GM12891 (cell line): ENCODE results near the gene DDX10.

Experiments
- DNase-seq: peaks from one replicate; pipeline ENCODE4 v3.0.0; 2011; ENCODE audit warnings: low spot score; ENCODE audit not compliant: insufficient read length
- FAIRE-seq: peaks from 2 replicates; lab custom pipeline; 2011; peaks lifted over from hg19 to GRCh38; lab: Jason Lieb, UNC
- PAX5 ChIP-seq: IDR thresholded peaks from 2 replicates; pipeline ENCODE4 v1.6.1; 2011; ENCODE audit warnings: low read length, moderate library complexity, mild to moderate bottlenecking; ENCODE audit not compliant: insufficient read depth, severe bottlenecking
- POLR2A ChIP-seq: IDR thresholded peaks from 2 replicates; pipeline ENCODE4 v1.6.1; 2011; ENCODE audit warnings: low read depth, low read length, control low read depth
- POLR2AphosphoS5 ChIP-seq: IDR thresholded peaks from 2 replicates; pipeline ENCODE4 v1.6.1; 2011; ENCODE audit warnings: low read depth, low read length, control low read depth
- POU2F2 ChIP-seq: IDR thresholded peaks from 2 replicates; pipeline ENCODE4 v1.6.1; 2011; ENCODE audit warnings: low read depth, mild to moderate bottlenecking, control low read depth, low read length, moderate library complexity
- SPI1 ChIP-seq: IDR thresholded peaks from 2 replicates; pipeline ENCODE4 v1.6.1; 2011; ENCODE audit warnings: low read depth, low read length, control low read depth
- TAF1 ChIP-seq: IDR thresholded peaks from 2 replicates; pipeline ENCODE4 v1.6.1; 2011; ENCODE audit warnings: low read depth, low read length, control low read depth

DDX10 gene

DNA sequence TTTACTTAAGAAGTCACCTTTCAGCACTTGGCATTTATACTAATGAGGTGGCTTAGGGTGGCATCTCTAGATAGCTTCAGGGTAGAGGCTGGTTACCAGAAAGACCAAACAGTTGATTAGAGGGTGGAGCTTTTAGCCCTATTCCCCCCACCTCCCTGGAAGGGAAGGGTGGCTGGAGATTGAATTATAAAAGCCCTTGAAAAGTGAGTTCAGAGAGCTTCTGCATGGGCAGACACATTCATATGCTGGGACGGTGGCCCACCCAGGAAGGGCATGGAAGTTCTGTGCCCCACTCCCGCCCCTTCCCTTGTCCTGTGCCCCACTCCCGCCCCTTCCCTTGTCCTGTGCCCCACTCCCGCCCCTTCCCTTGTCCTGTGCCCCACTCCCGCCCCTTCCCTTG is 244.2 kb downstream of the DDX10 start:
- TF ChIP-seq SPI1 (no peak), POLR2A (no peak), POU2F2 (no peak), TAF1 (no peak), POLR2AphosphoS5 (no peak), PAX5 (no peak)
- no peak for DNase-seq
- FAIRE-seq: no peak

DNA sequence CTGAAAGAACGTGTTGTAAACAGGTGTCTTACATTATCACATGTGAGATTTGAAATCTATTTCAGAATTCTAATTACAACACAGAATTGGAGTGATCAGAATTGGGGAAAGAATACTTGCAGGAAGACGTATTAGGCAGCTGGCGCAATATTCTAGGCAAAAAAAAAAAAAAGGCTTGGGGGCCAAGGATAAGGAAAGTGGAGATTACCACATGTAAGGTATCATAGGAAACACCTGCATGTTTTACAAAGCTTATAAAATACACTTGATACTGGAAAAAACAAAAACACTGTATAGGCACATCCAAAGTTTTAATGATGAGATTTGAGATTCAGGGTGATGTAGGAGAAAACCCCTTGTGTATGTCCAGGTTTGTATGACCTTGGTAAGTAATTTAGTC is 245.1 kb downstream of the DDX10 start:
- TF ChIP-seq POLR2AphosphoS5 (no peak), TAF1 (no peak), POLR2A (no peak), SPI1 (no peak), PAX5 (no peak), POU2F2 (no peak)
- FAIRE-seq (no peak), DNase-seq (no peak)

DNA sequence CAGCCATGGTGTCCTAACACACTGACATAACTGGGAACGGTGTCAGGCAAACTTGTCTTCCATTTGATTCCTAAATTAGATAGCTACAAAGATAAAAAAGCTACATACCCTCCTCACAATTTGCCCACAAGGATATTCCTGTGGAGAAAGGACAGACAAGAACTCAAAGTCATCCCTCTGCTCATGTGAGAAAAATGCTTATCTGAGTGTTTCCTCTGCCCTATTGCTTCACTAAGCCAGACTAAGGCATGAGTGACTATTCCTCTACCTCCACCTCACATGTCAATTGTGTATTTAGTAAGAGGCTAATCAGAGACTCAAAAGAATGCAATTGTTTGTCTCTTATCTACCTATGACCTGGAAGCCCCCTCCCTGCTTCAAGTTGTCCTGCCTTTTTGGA is 247.7 kb downstream of the DDX10 start:
- no peak for TF ChIP-seq POU2F2
- no peak for TF ChIP-seq SPI1
- TF ChIP-seq TAF1: no peak
- no peak for TF ChIP-seq POLR2AphosphoS5
- no peak for TF ChIP-seq POLR2A
- FAIRE-seq: no peak
- DNase-seq: no peak

DNA sequence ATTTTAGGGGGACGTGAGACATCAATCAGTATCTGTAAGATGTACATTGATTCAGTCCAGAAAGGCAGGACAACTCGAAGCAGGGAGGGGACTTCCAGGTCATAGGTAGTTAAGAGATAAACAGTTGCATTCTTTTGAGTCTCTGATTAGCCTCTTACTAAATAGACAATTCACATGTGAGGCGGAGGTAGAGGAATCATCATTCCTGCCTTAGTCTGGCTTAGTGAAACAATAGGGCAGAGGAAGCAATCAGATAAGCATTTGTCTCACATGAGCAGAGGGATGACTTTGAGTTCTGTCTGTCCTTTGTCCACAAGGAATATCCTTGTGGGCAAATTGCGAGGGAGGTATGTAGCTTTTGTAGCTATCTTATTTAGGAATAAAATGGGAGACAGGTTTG is 248.3 kb downstream of the DDX10 start:
- TF ChIP-seq POLR2AphosphoS5: no peak
- no peak for TF ChIP-seq POLR2A
- TF ChIP-seq SPI1: no peak
- peak; percentile 9 for FAIRE-seq
- DNase-seq: no peak

DNA sequence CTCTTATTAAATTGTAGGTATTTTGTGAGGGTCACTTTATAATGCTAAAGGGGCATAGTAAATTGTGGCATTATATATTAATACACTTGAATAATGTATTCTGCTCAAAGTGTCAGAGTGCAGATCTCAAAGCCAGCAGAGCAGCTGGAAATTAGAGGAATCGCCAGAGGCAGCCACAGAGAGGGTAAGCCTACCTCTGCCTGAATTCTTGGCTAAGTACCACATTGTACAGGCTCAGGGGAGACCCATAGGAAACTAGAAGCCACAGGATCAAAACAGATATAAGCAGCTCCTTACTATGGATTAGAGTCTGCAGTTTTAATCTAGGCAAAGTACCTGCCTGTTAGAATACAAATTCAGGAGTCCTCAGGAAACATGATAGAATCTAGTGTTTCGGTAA is 249.3 kb downstream of the DDX10 start:
- FAIRE-seq (no peak), DNase-seq (no peak)
- TF ChIP-seq SPI1 (no peak), POLR2AphosphoS5 (no peak), PAX5 (no peak), POLR2A (no peak), POU2F2 (no peak), TAF1 (no peak)

DNA sequence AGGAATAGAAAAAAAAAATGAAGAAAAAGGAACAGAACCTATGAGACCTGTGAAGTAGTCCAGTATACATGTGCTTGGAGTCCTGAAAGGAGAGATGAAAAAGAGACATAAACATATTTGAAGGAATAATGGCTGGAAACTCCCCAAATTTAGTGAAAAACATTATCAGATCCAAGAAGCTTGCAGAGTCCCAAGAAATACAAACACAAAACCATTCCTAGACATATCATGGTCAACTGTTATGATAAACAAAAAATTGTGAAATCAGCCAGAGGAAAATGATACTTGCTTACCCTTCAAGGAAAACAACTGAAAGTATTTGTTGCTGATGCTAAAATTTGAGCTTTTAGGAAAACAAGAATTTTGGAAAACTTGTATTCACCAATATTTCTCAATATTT is 250.1 kb downstream of the DDX10 start:
- FAIRE-seq (no peak), DNase-seq (no peak)
- TF ChIP-seq PAX5 (no peak), TAF1 (no peak), SPI1 (no peak), POLR2A (no peak), POU2F2 (no peak), POLR2AphosphoS5 (no peak)

DNA sequence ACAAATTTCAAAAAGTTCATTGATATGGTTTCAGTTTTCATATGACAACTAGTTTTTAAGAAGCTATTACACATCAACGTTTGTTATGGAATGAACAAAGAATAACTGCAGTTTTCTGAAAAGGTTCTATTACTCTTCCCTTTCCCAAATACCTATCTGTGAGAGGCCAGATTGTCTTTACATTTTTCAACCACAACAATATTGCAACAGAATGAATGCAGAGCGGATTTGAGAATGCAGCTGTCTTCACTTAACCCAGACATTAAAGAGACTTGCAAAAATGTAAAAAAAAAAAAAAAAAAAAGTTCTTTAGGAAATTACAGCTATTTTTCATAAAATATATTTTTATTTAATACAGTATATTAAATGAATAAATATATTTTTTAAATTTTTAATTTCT is 250.8 kb downstream of the DDX10 start:
- FAIRE-seq (no peak), DNase-seq (no peak)
- TF ChIP-seq POLR2AphosphoS5 (no peak), POLR2A (no peak), POU2F2 (no peak), PAX5 (no peak), SPI1 (no peak), TAF1 (no peak)

DNA sequence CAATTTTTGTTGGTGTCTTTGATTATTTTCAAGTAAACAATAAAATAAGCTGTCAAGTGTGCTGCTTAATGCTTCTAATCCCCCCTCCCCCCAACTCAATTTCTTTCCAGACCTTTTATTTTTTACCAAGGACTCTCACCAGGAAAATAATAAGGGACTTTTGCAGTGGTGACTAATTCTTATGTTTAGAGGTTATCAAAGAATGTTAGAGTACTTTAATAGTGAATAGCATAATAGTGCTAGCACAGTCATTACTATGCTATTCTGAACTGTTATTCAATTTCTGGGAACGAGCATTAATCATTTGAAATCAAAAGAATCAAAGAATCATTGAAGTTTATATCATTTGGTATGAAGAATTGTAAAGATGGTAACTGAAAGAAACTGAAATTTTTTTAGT is 251.4 kb downstream of the DDX10 start:
- no peak for DNase-seq
- FAIRE-seq: no peak

DNA sequence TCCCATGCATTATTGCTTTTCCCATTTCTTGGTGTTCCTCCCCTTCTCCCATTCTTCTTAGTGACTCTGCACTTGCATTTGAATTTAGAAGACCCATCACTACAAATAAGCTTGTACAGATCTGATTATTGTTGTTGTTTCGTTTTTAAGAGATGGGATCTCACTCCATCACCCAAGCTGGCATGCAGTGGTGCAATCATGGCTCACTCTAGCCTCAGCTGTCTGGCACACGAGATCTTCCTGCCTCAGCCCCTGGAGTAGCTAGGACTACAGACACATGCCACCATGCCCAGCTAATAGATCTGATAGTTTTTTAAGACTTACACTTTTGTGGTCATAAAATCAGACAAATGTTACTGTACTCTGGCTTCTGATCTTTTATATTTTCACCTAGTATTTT is 252.1 kb downstream of the DDX10 start:
- FAIRE-seq (no peak), DNase-seq (no peak)
- TF ChIP-seq POLR2AphosphoS5: no peak
- TF ChIP-seq POLR2A: no peak
- TF ChIP-seq POU2F2: no peak
- no peak for TF ChIP-seq SPI1
- TF ChIP-seq PAX5: no peak
- no peak for TF ChIP-seq TAF1

More for the DNA sequence above, 251.4 kb downstream of the DDX10 start:
- TF ChIP-seq POLR2AphosphoS5 (no peak), POLR2A (no peak), SPI1 (no peak), POU2F2 (no peak), PAX5 (no peak), TAF1 (no peak)

DNA sequence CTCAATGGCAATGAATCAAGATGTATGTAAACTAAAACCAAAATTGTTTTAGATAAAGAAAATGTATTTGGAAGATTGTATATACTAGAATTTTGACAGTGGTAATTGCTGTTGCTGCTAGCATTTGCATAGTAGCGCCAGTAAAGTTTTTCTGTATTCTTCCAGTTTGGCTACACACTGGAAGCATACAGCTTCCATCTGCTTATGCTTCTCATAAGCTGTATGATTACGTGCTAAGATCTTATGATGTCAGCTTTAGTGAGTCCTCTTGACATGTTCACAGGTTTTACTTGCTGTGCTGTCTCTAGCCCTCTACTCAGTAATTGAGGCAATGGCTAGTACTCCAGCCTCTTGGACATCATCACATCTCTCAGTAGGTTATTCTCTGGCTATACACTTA is 256.3 kb downstream of the DDX10 start:
- DNase-seq: no peak
- TF ChIP-seq PAX5 (no peak), POLR2A (no peak), SPI1 (no peak), POU2F2 (no peak), TAF1 (no peak), POLR2AphosphoS5 (no peak)
- FAIRE-seq: peak; percentile 51
